Thyroid gland (tissue), 4 donors: ENCODE measurements around the gene SUN2. TPM values are rescaled to one million over a fixed set of nuclear protein-coding genes. Genes with fewer than 3 reads are reported as not detected.
A peak's percentile ranks its signal among the peaks of the same experiment; 100 is the strongest.

ENCODE experiments used
- DNase-seq, 2 donors: peaks; one replicate each; pipeline ENCODE4 v3.0.0-alpha.2; 2019
- H3K27ac ChIP-seq, 3 donors: fragments of 200-600 bp; sonication (generic); 1 replicate in 2 of 3; 2 replicates in 1 of 3; pipeline ENCODE4 v1.5.1; 2016 to 2019; ENCODE audit warnings: mild to moderate bottlenecking in 1 of 3, moderate library complexity in 1 of 3
- H3K27me3 ChIP-seq: fragments of 200-600 bp; sonication (generic); one replicate; pipeline ENCODE4 v1.5.1; 2019
- H3K36me3 ChIP-seq, 2 donors: fragments of 200-600 bp; sonication (generic); one replicate each; pipeline ENCODE4 v1.5.1; 2016 to 2019
- H3K4me1 ChIP-seq, 2 donors: fragments of 200-600 bp; sonication (generic); one replicate each; pipeline ENCODE4 v1.5.1; 2017 to 2019
- H3K4me3 ChIP-seq, 3 donors: fragments of 200-600 bp; sonication (generic); replicated peaks in 1 of 3; 1 replicate in 2 of 3; 2 replicates in 1 of 3; pipeline ENCODE4 v1.5.1; 2016; ENCODE audit warnings: mild to moderate bottlenecking in 1 of 3
- H3K9me3 ChIP-seq: fragments of 200-600 bp; sonication (generic); one replicate; pipeline ENCODE4 v1.5.1; 2017
- CTCF ChIP-seq, 6 experiments: fragments of 200-600 bp in 3 of 6; fragments of 450-650 bp in 3 of 6; sonication (generic) in 3 of 6; IDR thresholded peaks; one replicate each; pipeline ENCODE4 v1.5.1; 2016 to 2019; ENCODE audit warnings: antibody characterized with exemption in 6 of 6, mild to moderate bottlenecking in 2 of 6, inconsistent platforms in 1 of 6, moderate library complexity in 1 of 6
- POLR2A ChIP-seq, 2 donors: fragments of 450-650 bp; IDR thresholded peaks; one replicate each; pipeline ENCODE4 v1.6.1; 2017; ENCODE audit warnings: antibody characterized with exemption in 2 of 2, mild to moderate bottlenecking in 2 of 2, moderate library complexity in 1 of 2
- WGBS, 2 donors: methylation state at CpG; one replicate each; pipeline ENCODE4 v1.1.5; 2017; 5-methylcytosine and 5-hydroxymethylcytosine counted together
- intact Hi-C: fragments of 100-400 bp; cut with DNase I; formaldehyde crosslinking; loops from one replicate; pipeline ENCODE4 v1.15.1; 2023
- total RNA-seq, 4 donors: library from RNA; depleted of rRNA; stranded (reverse); fragments of >200 nt; gene quantifications; one replicate each; pipeline ENCODE4 v1.2.3, GENCODE V29; 2016

SUN2 gene
- total RNA-seq, 4 donors from 2014 or later = 137 to 356 (median 153) TPM

- 95% methylated on average over 3 of the region's 3 CpGs for WGBS, 2 donors
- no peaks in the 10 kb centered on the region for H3K27me3 ChIP-seq
- H3K36me3 ChIP-seq = no peaks in the 10 kb centered on the region
- H3K9me3 ChIP-seq = no peaks in the 10 kb centered on the region
- no peak overlapping the region for H3K27ac ChIP-seq
- no peak overlapping the region for H3K4me3 ChIP-seq
- intact Hi-C loops = no loop called here
- peaks cover 24% of the 10 kb centered on the region in 2 donors for H3K4me1 ChIP-seq
- no peak for DNase-seq
- no peak for TF ChIP-seq CTCF (IDR thresholded peaks at IDR 0.05)
- no peak for TF ChIP-seq POLR2A (IDR thresholded peaks at IDR 0.05)
Observed at GRCh38 chr22:38710351-38710750, 45.4 kb downstream of the SUN2 start.

GRCh38 chr22:38709306-38709705, 46.5 kb downstream of the SUN2 start:
- Histone ChIP-seq H3K36me3 (no peaks in the 10 kb centered on the region), H3K9me3 (no peaks in the 10 kb centered on the region), H3K27me3 (no peaks in the 10 kb centered on the region), H3K27ac (no peak overlapping the region), H3K4me1 (peaks cover 24 to 31% of the 10 kb centered on the region in 2 donors), H3K4me3 (no peak overlapping the region)
- 85% methylated on average over 3 of the region's 3 CpGs for WGBS, 2 donors
- TF ChIP-seq POLR2A (IDR thresholded peaks at IDR 0.05) (no peak), CTCF (IDR thresholded peaks at IDR 0.05) (no peak)
- no peak for DNase-seq
- intact Hi-C loops = loop anchor here (5.0 kb wide), 1 partner anchor 43 kb away; no protein-coding TSS in a partner anchor

GRCh38 chr22:38707984-38708383, 47.8 kb downstream of the SUN2 start:
- 94 to 95% methylated on average over 3 of the region's 3 CpGs for WGBS, 2 donors
- DNase-seq = no peak
- intact Hi-C loops = loop anchor here (5.0 kb wide), 1 partner anchor 44 kb away; no protein-coding TSS in a partner anchor
- Histone ChIP-seq H3K4me3 (no peak overlapping the region), H3K27ac (no peak overlapping the region), H3K9me3 (no peaks in the 10 kb centered on the region), H3K27me3 (no peaks in the 10 kb centered on the region), H3K36me3 (no peaks in the 10 kb centered on the region), H3K4me1 (peaks cover 13 to 25% of the 10 kb centered on the region in 2 donors)
- TF ChIP-seq POLR2A (IDR thresholded peaks at IDR 0.05) = no peak
- no peak for TF ChIP-seq CTCF (IDR thresholded peaks at IDR 0.05)

DNA sequence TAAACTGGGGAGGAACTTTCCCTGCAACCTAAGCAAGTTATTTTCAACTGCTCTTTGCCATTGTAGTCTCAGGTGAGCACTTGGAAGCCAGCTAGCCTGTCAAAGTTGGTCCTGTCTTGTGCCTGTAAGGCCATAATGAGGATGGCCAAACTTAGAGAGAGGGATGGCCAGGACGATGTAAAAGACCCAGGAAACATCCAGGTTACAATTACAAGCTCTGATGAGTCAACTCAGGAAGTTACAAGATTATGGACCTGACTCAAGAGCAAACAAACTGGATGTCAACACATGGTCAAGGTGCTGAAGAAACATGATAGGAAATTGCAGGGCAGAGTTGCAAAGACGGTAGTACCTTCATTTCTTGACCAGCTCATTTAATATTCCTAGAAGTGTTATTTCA, 48.5 kb downstream of the SUN2 start:
- TF ChIP-seq CTCF (IDR thresholded peaks at IDR 0.05) = no peak
- no peak for TF ChIP-seq POLR2A (IDR thresholded peaks at IDR 0.05)
- intact Hi-C loops = loop anchor here (5.0 kb wide), 1 partner anchor 45 kb away; no protein-coding TSS in a partner anchor

GRCh38 chr22:38706901-38707195, 49.0 kb downstream of the SUN2 start:
- Histone ChIP-seq H3K4me1 (peaks cover 13 to 25% of the 10 kb centered on the region in 2 donors), H3K36me3 (no peaks in the 10 kb centered on the region), H3K9me3 (no peaks in the 10 kb centered on the region), H3K27ac (peak overlapping the region; percentile 90 to 97 (median 93)), H3K4me3 (peak overlapping the region; percentile 74 to 96 (median 81)), H3K27me3 (no peaks in the 10 kb centered on the region)
- TF ChIP-seq CTCF (IDR thresholded peaks at IDR 0.05) (no peak), POLR2A (IDR thresholded peaks at IDR 0.05) (no peak)
- intact Hi-C loops = loop anchor here (5.0 kb wide), 1 partner anchor 45 kb away; no protein-coding TSS in a partner anchor
- no peak for DNase-seq
- 4 to 5% methylated on average over 4 of the region's 4 CpGs for WGBS, 2 donors

More for the DNA sequence above, 48.5 kb downstream of the SUN2 start:
- no peak for DNase-seq
- Histone ChIP-seq H3K9me3 (no peaks in the 10 kb centered on the region), H3K36me3 (no peaks in the 10 kb centered on the region), H3K27me3 (no peaks in the 10 kb centered on the region), H3K4me3 (peak overlapping the region in 1 of 3 donors; percentile 96), H3K27ac (peak overlapping the region in 2 of 3 donors; percentile 93 to 97), H3K4me1 (peaks cover 13 to 25% of the 10 kb centered on the region in 2 donors)
- 48 to 57% methylated on average over 2 of the region's 2 CpGs for WGBS, 2 donors
